Panc1 (cell line): ENCODE measurements around the gene ABHD17A.

Source experiments
- CTCF ChIP-seq: fragments of 450-650 bp; IDR thresholded peaks from 2 replicates; pipeline ENCODE4 v1.5.1; 2017; ENCODE audit warnings: mild to moderate bottlenecking
- POLR2AphosphoS5 ChIP-seq: IDR thresholded peaks from 2 replicates; pipeline ENCODE4 v1.6.1; 2012; ENCODE audit warnings: mild to moderate bottlenecking, low read depth, low read length, moderate library complexity

- TF ChIP-seq CTCF: no peak
- no peak for TF ChIP-seq POLR2AphosphoS5
Measured at GRCh38 chr19:1852581-1853128, 32.6 kb downstream of the ABHD17A start.
